ENCODE measurements around the gene LTA4H. TPM values are rescaled to one million over a fixed set of nuclear protein-coding genes. Genes with fewer than 3 reads are reported as not detected.

LTA4H gene
- total RNA-seq, 2 donors from 2014 or later = 112 to 141 TPM

- peaks cover 11% of the 10 kb centered on the region for H3K9me3 Mint-ChIP-seq
- Histone ChIP-seq H3K9ac (ENCODE audit: extremely low read depth, low read length, poor library complexity, severe bottlenecking) (no peak overlapping the region), H3K27me3 (ENCODE audit: control insufficient read depth, insufficient read depth, low read length, poor library complexity, severe bottlenecking) (no peaks in the 10 kb centered on the region), H3K4me1 (ENCODE audit: control insufficient read depth, insufficient read depth, low read length) (peaks cover 10% of the 10 kb centered on the region), H3K27ac (ENCODE audit: low read depth, low read length) (no peak overlapping the region), H3K36me3 (ENCODE audit: control insufficient read depth, insufficient read depth, low read length) (no peaks in the 10 kb centered on the region), H3K4me3 (ENCODE audit: low read length) (no peak overlapping the region), H3K9me3 (ENCODE audit: control insufficient read depth, low read length) (peaks cover 7% of the 10 kb centered on the region)
- no peak overlapping the region for H3K27ac Mint-ChIP-seq
- H3K36me3 Mint-ChIP-seq (ENCODE audit: low read depth) = no peaks in the 10 kb centered on the region
- H3K4me1 Mint-ChIP-seq = peaks cover 28% of the 10 kb centered on the region
- TF ChIP-seq, protein P1, sequence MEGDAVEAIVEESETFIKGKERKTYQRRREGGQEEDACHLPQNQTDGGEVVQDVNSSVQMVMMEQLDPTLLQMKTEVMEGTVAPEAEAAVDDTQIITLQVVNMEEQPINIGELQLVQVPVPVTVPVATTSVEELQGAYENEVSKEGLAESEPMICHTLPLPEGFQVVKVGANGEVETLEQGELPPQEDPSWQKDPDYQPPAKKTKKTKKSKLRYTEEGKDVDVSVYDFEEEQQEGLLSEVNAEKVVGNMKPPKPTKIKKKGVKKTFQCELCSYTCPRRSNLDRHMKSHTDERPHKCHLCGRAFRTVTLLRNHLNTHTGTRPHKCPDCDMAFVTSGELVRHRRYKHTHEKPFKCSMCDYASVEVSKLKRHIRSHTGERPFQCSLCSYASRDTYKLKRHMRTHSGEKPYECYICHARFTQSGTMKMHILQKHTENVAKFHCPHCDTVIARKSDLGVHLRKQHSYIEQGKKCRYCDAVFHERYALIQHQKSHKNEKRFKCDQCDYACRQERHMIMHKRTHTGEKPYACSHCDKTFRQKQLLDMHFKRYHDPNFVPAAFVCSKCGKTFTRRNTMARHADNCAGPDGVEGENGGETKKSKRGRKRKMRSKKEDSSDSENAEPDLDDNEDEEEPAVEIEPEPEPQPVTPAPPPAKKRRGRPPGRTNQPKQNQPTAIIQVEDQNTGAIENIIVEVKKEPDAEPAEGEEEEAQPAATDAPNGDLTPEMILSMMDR (conservative IDR thresholded peaks at IDR 0.05) = no peak
- 89% methylated on average over 4 to 7 of the region's 7 CpGs for WGBS, 2 experiments (ENCODE audit: insufficient coverage in 1 of 2, insufficient read length in 1 of 2)
- H3K27me3 Mint-ChIP-seq (ENCODE audit: insufficient read depth) = peaks cover 4% of the 10 kb centered on the region
- no peak overlapping the region for H3K4me3 Mint-ChIP-seq
- DNase-seq = no peak
Observed at GRCh38 chr12:96047229-96048211, 12.1 kb upstream of the LTA4H start.

DNA sequence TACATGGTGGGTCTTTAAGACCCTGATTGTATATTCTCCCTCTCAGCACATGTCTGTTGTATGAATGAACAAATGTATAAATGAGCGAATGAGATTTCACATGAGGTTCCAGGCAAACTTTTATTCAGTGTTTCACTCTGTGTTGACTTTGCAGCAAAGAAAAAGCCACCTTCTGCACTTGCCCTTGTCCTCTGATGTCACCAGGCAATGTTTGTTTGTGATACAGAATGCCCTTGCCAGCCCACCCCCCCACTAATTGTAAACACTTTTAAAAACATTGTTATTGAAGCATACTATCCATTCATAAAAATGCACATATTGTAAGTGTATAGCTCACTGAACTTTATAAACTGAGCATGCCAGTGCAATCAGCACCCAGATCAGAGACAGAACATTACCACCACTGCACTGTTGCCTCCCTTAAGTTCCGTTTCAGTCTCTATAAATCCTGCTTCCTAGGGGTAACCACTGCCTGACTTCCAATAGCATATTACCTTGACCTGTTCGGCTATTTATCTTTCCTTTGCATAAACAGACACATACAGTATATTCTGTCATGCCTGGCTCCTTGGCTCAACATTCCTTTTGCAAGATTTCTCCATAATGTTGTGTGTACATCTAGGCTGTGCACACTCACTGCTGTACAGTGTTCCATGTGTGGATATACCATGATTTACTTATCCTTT lies 11.3 kb upstream of the LTA4H start:
- H3K36me3 ChIP-seq (ENCODE audit: control insufficient read depth, insufficient read depth, low read length) = no peaks in the 10 kb centered on the region
- 90 to 94% methylated on average over 3 of the region's 3 CpGs for WGBS, 2 experiments (ENCODE audit: insufficient coverage in 1 of 2, insufficient read length in 1 of 2)
- H3K4me3 ChIP-seq (ENCODE audit: low read length) = no peak overlapping the region
- no peaks in the 10 kb centered on the region for H3K27me3 ChIP-seq (ENCODE audit: control insufficient read depth, insufficient read depth, low read length, poor library complexity, severe bottlenecking)
- H3K9me3 ChIP-seq (ENCODE audit: control insufficient read depth, low read length) = peaks cover 7% of the 10 kb centered on the region
- TF ChIP-seq, protein P1 (conservative IDR thresholded peaks at IDR 0.05) = no peak
- Mint-ChIP-seq H3K27me3 (ENCODE audit: insufficient read depth) (peaks cover 2% of the 10 kb centered on the region), H3K9me3 (peaks cover 6% of the 10 kb centered on the region), H3K36me3 (ENCODE audit: low read depth) (no peaks in the 10 kb centered on the region), H3K4me1 (peaks cover 30% of the 10 kb centered on the region), H3K27ac (no peak overlapping the region), H3K4me3 (no peak overlapping the region)
- peaks cover 10% of the 10 kb centered on the region for H3K4me1 ChIP-seq (ENCODE audit: control insufficient read depth, insufficient read depth, low read length)
- DNase-seq = no peak
- H3K27ac ChIP-seq (ENCODE audit: low read depth, low read length) = no peak overlapping the region
- no peak overlapping the region for H3K9ac ChIP-seq (ENCODE audit: extremely low read depth, low read length, poor library complexity, severe bottlenecking)

DNA sequence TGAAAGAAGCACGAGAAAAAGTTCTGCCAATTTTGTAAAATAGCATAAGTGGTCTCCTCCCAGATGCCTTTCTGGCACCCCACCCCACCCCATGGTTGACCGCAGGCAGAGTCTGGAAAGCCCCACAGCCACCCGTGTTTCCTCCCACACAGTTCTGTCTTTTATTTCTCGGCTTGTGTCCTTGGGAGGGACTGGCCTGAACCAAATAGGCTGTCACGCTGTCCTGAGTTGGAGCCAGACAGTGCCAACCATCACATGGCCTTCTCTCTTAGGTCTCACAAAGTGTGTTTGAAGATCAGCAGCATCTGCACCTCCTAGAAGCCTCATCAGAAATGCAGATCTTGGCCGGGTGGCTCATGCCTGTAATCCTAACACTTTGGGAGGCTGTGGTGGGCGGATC lies 10.2 kb upstream of the LTA4H start:
- no peak overlapping the region for H3K27ac Mint-ChIP-seq
- no peak for DNase-seq

More for the DNA sequence above, 10.2 kb upstream of the LTA4H start:
- Histone ChIP-seq H3K9ac (ENCODE audit: extremely low read depth, low read length, poor library complexity, severe bottlenecking) (no peak overlapping the region), H3K27me3 (ENCODE audit: control insufficient read depth, insufficient read depth, low read length, poor library complexity, severe bottlenecking) (no peaks in the 10 kb centered on the region), H3K4me3 (ENCODE audit: low read length) (no peak overlapping the region), H3K9me3 (ENCODE audit: control insufficient read depth, low read length) (peaks cover 7% of the 10 kb centered on the region), H3K36me3 (ENCODE audit: control insufficient read depth, insufficient read depth, low read length) (no peaks in the 10 kb centered on the region), H3K27ac (ENCODE audit: low read depth, low read length) (no peak overlapping the region), H3K4me1 (ENCODE audit: control insufficient read depth, insufficient read depth, low read length) (peaks cover 10% of the 10 kb centered on the region)
- 86 to 94% methylated on average over 5 to 7 of the region's 7 CpGs for WGBS, 2 experiments (ENCODE audit: insufficient coverage in 1 of 2, insufficient read length in 1 of 2)
- TF ChIP-seq, protein P1 (conservative IDR thresholded peaks at IDR 0.05) = no peak
- Mint-ChIP-seq H3K27me3 (ENCODE audit: insufficient read depth) (peaks cover 2% of the 10 kb centered on the region), H3K4me1 (peaks cover 33% of the 10 kb centered on the region), H3K4me3 (no peak overlapping the region), H3K9me3 (peaks cover 6% of the 10 kb centered on the region), H3K36me3 (ENCODE audit: low read depth) (no peaks in the 10 kb centered on the region)
